Measurements from ENCODE around the gene TCF7L1.
"Not testable (repeated sequence)": the region's sequence is repeated elsewhere in the genome, so short reads cannot be mapped to it uniquely, and the experiment has no call there.

Gene TCF7L1

GRCh38 chr2:85329701-85330100 is 196.5 kb downstream of the TCF7L1 start:
- not testable (repeated sequence) for DNase-seq

- DNase-seq = no peak
Measured at GRCh38 chr2:85330839-85331636, 197.8 kb downstream of the TCF7L1 start.

GRCh38 chr2:85333877-85334276 is 200.7 kb downstream of the TCF7L1 start:
- DNase-seq = not testable (repeated sequence)

- no peak for DNase-seq
Measured at GRCh38 chr2:85334928-85335327, 201.7 kb downstream of the TCF7L1 start.

- no peak for DNase-seq
Measured at GRCh38 chr2:85340034-85340892, 207.1 kb downstream of the TCF7L1 start.

GRCh38 chr2:85341269-85342029 is 208.3 kb downstream of the TCF7L1 start:
- DNase-seq = no peak

- DNase-seq = no peak
Measured at GRCh38 chr2:85342156-85342555, 209.0 kb downstream of the TCF7L1 start.

GRCh38 chr2:85343207-85343895 is 210.2 kb downstream of the TCF7L1 start:
- DNase-seq = not testable (repeated sequence)

- DNase-seq = no peak
Measured at GRCh38 chr2:85344356-85344954, 211.3 kb downstream of the TCF7L1 start.

- no peak for DNase-seq
Measured at GRCh38 chr2:85347599-85347998, 214.4 kb downstream of the TCF7L1 start.

GRCh38 chr2:85353876-85354285 is 220.7 kb downstream of the TCF7L1 start:
- no peak for DNase-seq

- peak; percentile 98 for DNase-seq
Measured at GRCh38 chr2:85354286-85355072, 221.3 kb downstream of the TCF7L1 start, which contains the start of the genes ELMOD3 and RETSAT. TSS of gene ELMOD3 (plus strand) at chr2:85354769. CDS start at chr2:85357199, 2,430 bp downstream. TSS of gene RETSAT (minus strand) at chr2:85354528. CDS start at chr2:85354507, 21 bp downstream.

GRCh38 chr2:85355073-85355410 is 221.8 kb downstream of the TCF7L1 start:
- no peak for DNase-seq

- DNase-seq = no peak
Measured at GRCh38 chr2:85355521-85355920, 222.3 kb downstream of the TCF7L1 start.

- no peak for DNase-seq
Measured at GRCh38 chr2:85356186-85356585, 223.0 kb downstream of the TCF7L1 start.

- no peak for DNase-seq
Measured at GRCh38 chr2:85357736-85358135, 224.5 kb downstream of the TCF7L1 start.

Data from NK-92 treated with Interleukin-12 subunit alpha and Interleukin-12 subunit beta, amount 100 ng/mL, for 24 hours (cell line).